ENCODE results near the gene FADS2. TPM values are rescaled to one million over a fixed set of nuclear protein-coding genes. Genes with fewer than 3 reads are reported as not detected.

Gene FADS2
- total RNA-seq, 2 donors from 2014 or later, result 60.3 to 123 TPM

DNA sequence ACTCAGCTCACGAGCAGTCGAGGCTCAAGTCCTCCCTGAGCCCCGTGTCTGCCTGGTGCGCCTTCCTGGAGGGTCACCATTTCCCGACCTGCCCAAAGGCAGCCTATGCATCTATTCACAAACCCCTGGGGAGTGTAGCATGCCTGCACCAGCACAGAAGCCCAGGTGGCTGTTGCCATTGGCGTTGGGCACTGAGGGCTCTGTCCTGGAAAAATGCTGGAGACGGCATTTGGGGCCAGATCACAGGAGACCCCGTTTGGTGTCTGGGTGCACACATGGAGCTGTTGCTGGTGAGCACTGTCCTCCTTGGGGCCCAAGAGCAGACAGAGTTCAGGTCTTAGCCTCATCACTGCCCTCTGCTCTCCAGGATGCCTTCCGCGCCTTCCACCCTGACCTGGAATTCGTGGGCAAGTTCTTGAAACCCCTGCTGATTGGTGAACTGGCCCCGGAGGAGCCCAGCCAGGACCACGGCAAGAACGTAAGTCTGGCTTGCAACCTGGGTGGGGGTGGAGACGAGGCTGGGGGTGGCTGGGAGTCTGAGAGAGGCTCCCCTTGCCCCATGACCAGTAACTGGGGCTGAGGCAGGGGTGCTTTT, 9.4 kb downstream of the FADS2 start:
- peak; percentile 68 for DNase-seq (ENCODE audit: low spot score)
- intact Hi-C loops (cut with DNase I), result no loop called here

GRCh38 chr11:61838501-61838900, 10.4 kb downstream of the FADS2 start:
- intact Hi-C loops (cut with DNase I), result no loop called here
- peak; percentile 43 for DNase-seq (ENCODE audit: low spot score)

- intact Hi-C loops (cut with DNase I), result no loop called here
- peak; percentile 56 for DNase-seq (ENCODE audit: low spot score)
Observed at GRCh38 chr11:61838921-61839320, 10.8 kb downstream of the FADS2 start.

DNA sequence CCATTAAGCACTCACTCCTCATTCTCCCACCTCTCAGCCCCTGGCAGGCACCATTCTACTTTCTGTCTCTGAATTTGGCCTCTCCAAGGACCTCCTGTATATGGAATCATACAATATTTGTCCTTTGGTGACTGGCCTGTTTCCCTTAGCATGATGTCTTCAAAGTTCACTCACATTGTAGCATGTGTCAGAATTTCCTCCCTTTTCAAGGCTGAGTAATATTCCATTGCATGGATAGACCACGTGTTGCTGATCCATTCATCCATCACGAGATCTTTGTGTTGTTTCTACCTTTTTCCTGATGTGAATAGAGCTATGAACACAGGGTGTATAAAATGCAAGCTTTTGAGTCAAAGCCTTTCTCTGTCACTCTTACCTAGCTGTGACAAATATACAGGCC, 11.6 kb downstream of the FADS2 start:
- DNase-seq (ENCODE audit: low spot score), result no peak
- intact Hi-C loops (cut with DNase I), result no loop called here

DNA sequence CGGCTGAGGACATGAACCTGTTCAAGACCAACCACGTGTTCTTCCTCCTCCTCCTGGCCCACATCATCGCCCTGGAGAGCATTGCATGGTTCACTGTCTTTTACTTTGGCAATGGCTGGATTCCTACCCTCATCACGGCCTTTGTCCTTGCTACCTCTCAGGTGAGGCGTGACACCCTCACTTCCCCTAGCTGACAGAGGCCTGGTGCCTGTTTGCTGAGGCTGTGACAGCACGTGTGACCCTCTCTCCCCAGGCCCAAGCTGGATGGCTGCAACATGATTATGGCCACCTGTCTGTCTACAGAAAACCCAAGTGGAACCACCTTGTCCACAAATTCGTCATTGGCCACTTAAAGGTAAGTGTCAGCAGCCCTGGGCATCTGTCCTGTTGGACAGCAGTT, 12.3 kb downstream of the FADS2 start:
- DNase-seq (ENCODE audit: low spot score), result peak; percentile 62
- intact Hi-C loops (cut with DNase I), result no loop called here

DNA sequence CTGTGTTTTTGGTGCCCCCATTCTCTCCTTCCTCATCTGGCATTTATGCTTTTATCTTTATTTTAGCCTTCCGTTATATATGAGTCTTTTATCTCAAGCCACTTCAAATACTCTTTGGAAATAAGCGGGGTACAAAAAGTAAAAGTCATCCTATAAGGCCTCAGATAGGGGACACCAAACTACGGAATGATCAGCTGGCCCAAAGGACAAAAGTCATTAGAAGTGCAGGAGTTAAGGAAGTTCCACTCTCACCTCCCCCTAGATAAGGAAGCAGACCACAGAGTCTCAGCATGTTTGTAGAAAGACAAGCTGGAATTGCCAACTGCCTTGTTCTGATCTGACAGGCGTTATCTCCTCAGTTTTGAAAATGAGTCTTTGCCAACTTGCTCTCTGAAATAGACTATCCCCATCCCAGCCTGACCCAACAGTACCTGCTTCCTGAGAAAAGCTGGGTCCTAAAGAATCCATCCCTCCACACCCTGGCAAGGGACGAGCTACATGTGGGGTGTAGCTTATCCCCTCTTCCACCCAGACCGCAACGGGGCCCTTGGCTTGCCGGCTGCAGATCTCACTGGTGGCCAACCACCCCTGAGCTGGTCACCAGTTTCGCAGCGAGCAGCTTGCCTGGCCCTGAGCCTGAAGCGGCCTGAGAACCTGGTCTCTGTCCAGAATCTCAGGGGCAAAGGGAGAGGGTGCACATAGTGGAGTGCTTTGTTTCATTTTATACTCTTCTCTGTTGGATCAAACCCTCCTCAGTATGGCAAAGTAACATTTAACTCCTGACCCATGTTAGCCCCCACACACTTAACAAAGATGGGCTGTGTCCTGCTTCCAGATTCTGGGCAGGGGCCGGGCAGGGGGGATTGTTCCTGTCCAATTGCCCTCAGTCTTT, 13.8 kb downstream of the FADS2 start:
- intact Hi-C loops (cut with DNase I), result no loop called here
- peak; percentile 74 for DNase-seq (ENCODE audit: low spot score)

DNA sequence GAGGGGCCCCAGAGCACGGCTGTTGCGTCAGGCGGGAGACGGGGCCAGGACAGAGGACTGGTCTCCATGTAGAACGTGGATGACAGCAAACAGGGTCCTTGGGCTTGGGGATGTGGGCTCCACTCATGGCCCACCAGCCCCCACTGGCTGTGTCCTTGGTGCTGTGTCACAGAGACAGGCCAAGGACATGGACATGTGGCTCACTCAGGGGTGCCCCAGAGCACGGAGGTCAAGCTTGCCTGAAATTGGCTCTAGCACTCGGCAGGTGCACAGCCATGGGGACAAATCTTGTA, 14.4 kb downstream of the FADS2 start:
- peak; percentile 72 for DNase-seq (ENCODE audit: low spot score)
- intact Hi-C loops (cut with DNase I), result no loop called here

- no peak for DNase-seq (ENCODE audit: low spot score)
Observed at GRCh38 chr11:61844909-61845565, 16.9 kb downstream of the FADS2 start.

DNA sequence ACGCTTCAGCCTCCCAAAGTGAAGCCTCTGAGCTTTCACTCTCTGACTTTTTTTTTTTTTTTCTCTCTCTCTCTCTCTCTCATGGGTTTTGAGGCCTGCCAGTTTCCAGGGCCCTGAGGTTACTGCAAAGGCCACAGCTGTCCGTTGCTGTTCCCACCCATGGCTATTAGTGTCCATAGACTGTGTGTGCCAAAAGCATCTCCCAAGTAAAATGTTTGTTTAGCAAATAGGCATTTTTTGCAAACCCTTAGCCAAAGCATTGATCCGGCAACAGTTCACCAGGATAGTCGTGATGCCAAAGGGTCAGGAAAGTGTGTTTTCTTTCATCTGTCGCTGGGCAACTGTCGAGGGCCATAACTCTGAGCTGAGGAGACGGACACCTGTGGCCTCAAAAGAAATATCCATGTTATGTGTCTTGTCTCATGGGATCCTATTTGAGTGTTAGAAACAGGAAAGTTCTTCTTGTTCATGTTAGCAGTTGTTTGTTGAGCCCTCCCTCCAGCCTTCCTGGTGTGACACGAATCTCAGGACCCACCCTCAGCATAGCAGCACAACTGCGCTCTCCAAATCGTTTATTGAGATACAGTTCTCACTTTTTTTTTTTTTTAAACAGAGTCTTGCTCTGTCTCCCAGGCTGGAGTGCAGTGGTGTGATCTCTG, 18.4 kb downstream of the FADS2 start:
- intact Hi-C loops (cut with DNase I), result no loop called here
- DNase-seq (ENCODE audit: low spot score), result no peak

More at GRCh38 chr11:61844909-61845565, 16.9 kb downstream of the FADS2 start:
- intact Hi-C loops (cut with DNase I), result no loop called here

GRCh38 chr11:61847914-61848581, 19.9 kb downstream of the FADS2 start:
- intact Hi-C loops (cut with DNase I), result no loop called here
- DNase-seq (ENCODE audit: low spot score), result no peak

DNA sequence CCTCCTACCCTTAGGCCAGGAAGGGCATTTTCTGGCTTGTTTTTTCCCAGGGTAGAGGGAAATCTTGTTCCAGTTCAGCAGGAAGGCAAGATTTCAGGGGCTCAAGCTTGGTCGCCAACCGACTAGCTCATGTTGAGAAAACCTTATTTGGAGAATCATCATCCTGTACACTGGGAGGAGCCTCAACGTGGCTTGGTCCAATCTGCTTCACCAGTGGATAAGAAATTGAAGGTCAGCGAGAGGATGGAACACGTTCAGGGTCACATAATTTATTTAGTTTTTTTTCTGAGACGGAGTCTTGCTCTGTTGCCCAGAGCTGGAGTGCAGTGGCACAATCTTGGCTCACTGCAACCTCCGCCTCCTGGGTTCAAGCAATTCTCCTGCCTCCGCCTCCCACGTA, 20.5 kb downstream of the FADS2 start:
- no peak for DNase-seq (ENCODE audit: low spot score)
- intact Hi-C loops (cut with DNase I), result no loop called here

- intact Hi-C loops (cut with DNase I), result no loop called here
Observed at GRCh38 chr11:61850687-61851086, 22.6 kb downstream of the FADS2 start.

GRCh38 chr11:61851113-61851899, 23.2 kb downstream of the FADS2 start:
- no peak for DNase-seq (ENCODE audit: low spot score)
- intact Hi-C loops (cut with DNase I), result no loop called here

More at GRCh38 chr11:61850687-61851086, 22.6 kb downstream of the FADS2 start:
- DNase-seq (ENCODE audit: low spot score), result no peak

DNA sequence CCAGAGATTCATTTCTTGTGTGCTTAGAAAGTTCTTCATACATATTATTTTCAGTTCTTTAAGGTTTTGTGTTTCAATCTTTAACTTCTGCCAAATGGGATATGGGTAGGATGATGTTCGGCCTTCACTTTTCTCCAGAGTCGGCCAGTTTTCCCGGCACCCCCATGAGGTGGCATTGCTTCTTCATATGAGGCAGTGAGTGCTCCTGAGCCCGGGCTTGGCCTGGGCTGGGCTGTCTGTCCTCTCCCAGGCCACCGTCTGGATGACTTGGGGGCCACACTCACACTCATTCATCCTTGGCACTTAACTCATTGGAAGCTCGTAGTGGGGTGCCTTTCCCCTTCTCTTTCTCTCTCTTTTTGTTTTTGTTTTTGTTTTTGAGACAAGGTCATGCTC, 23.8 kb downstream of the FADS2 start:
- no peak for DNase-seq (ENCODE audit: low spot score)
- intact Hi-C loops (cut with DNase I), result no loop called here

DNA sequence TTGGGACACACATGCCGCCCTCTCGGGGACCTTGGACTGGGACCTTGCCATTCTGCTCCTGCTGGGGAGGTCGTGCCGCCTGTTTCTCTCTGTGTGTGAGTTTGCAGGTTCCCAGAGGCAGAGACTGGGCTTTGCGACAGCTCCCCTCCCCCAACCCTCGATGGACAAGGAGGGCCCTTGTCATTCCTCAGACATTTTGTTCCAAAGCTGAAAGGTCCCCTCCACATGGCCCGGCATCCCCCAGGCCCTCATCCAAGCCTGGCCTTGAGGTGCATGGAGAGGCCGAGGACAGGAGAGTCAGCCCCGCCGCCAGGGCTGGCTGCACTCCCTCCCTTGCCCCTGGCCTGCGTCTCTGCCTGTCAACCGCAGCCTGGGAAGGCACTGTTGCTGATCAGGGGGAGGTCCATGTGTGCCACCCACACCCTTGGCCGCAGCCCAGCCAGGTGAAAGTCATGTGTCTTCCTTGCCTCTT, 25.6 kb downstream of the FADS2 start:
- intact Hi-C loops (cut with DNase I), result loop anchor here in 1 of 2 donors (1.0 kb wide), 1 partner anchor 11 kb away; no protein-coding TSS in a partner anchor
- DNase-seq (ENCODE audit: low spot score), result no peak

DNA sequence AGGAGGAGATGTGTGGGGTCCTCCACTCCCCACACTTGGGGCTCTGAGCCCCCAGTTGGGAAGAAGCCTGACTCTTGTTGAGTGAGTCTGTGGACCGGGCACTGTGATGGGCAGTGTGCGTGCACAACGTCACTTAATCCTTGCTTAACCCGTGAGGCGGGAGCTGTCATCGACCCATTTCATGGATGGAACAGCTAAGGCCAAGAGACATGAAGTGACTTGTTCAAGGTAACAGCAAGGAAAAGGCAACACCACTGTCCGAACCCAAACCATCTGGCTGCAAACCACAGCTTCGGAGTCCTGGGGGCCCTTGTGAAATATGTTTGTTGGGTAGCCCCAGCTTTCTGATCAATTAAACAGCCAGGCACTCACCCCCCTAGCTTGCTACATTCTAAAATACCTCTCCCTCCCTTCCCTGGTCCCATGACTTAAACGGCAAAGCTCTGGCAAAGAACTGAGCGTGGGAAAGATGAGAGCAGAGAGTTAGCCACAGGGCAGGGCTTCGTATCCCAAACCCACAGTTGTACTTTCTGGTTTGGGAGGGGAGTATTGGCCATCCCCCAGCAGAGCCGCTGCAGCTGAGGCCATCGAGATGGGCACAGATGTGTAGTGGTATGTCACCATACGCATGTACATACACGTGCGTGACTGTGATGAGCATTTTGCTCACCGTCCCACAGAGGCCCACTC, 26.3 kb downstream of the FADS2 start:
- intact Hi-C loops (cut with DNase I), result no loop called here
- no peak for DNase-seq (ENCODE audit: low spot score)

GRCh38 chr11:61854966-61855714, 27.0 kb downstream of the FADS2 start:
- no peak for DNase-seq (ENCODE audit: low spot score)
- intact Hi-C loops (cut with DNase I), result loop anchor here in 1 of 2 donors (1.0 kb wide), 1 partner anchor 45 kb away; no protein-coding TSS in a partner anchor
